Endothelial cell of umbilical vein (primary cell): ENCODE data around the gene CLRN3. TPM values are rescaled to one million over a fixed set of nuclear protein-coding genes. Genes with fewer than 3 reads are reported as not detected.

Experiments used
- BruUV-seq: library from RNA; stranded (reverse); fragments of 400-500 nt; replicated peaks from 2 replicates; lab custom pipeline; 2021; lab: Mats Ljungman, UMichigan
- CTCF ChIA-PET: fragments of 300-600, 350-600 bp; sonication (Branson Sonifier 250); formaldehyde crosslinking; loops from one replicate; lab custom pipeline; 2021; ENCODE audit warnings: antibody characterized with exemption, inconsistent platforms; lab: Charles Lee
- POLR2A ChIA-PET: fragments of 300-600, 350-600 bp; sonication (Branson Sonifier 250); formaldehyde crosslinking; loops from one replicate; lab custom pipeline; 2021; ENCODE audit warnings: antibody characterized with exemption, inconsistent platforms; lab: Charles Lee
- DNase-seq: peaks from one replicate; pipeline ENCODE4 v3.0.0-alpha.2; 2011; ENCODE audit warnings: low read depth, low spot score
- FAIRE-seq: peaks from 2 replicates; lab custom pipeline; 2011; peaks lifted over from hg19 to GRCh38; lab: Jason Lieb, UNC
- H2AFZ ChIP-seq: 2 replicates; pipeline ENCODE4 v1.6.0; 2012; ENCODE audit warnings: low read depth, low read length, control low read depth, inconsistent platforms
- H3K27ac ChIP-seq: 2 replicates; pipeline ENCODE4 v1.5.1; 2011; ENCODE audit warnings: low read depth, mild to moderate bottlenecking, control low read depth, low read length, moderate library complexity; ENCODE audit not compliant: insufficient read depth
- H3K27me3 ChIP-seq, 2 experiments: 2 replicates each; pipeline versions ENCODE4 v1.6.0 to v1.6.1; 2011; ENCODE audit warnings: low read length in 2 of 2, mixed read lengths in 1 of 2; ENCODE audit not compliant: control insufficient read depth in 2 of 2, insufficient read depth in 2 of 2
- H3K36me3 ChIP-seq, 2 experiments: 2 replicates in 1 of 2; 3 replicates in 1 of 2; pipeline ENCODE4 v1.5.1; 2011; ENCODE audit warnings: low read length in 2 of 2, mild to moderate bottlenecking in 1 of 2, moderate library complexity in 1 of 2; ENCODE audit not compliant: control insufficient read depth in 2 of 2, insufficient read depth in 2 of 2; ENCODE audit errors: extremely low read depth in 1 of 2
- H3K4me1 ChIP-seq: 3 replicates; pipeline ENCODE4 v1.5.1; 2011; ENCODE audit warnings: mild to moderate bottlenecking, low read length; ENCODE audit not compliant: control insufficient read depth, insufficient read depth; ENCODE audit errors: extremely low read depth
- H3K4me2 ChIP-seq: 2 replicates; pipeline ENCODE4 v1.6.1; 2011; ENCODE audit warnings: low read length, control low read depth, mixed read lengths; ENCODE audit not compliant: insufficient read depth
- H3K4me3 ChIP-seq, 3 experiments: fragments of 200-600 bp in 1 of 3; sonication (generic), shearing (Covaris generic) in 1 of 3; replicated peaks in 1 of 3; 2 replicates each; pipeline ENCODE4 v1.5.1; 2011 to 2016; ENCODE audit warnings: control low read depth in 3 of 3, low read length in 3 of 3, mild to moderate bottlenecking in 2 of 3, inconsistent platforms in 1 of 3, low read depth in 1 of 3, moderate library complexity in 1 of 3; ENCODE audit not compliant: insufficient read depth in 1 of 3
- H3K79me2 ChIP-seq: 2 replicates; pipeline ENCODE4 v1.6.0; 2012; ENCODE audit warnings: low read length, inconsistent platforms; ENCODE audit not compliant: control insufficient read depth, insufficient read depth
- H3K9ac ChIP-seq: replicated peaks from 2 replicates; pipeline ENCODE3; 2011; ENCODE audit warnings: low read length, control low read depth; ENCODE audit not compliant: insufficient read depth; ENCODE audit errors: extremely low read depth
- H3K9me1 ChIP-seq: replicated peaks from 3 replicates; pipeline ENCODE4 v1.6.0; 2011; ENCODE audit warnings: mild to moderate bottlenecking, low read length; ENCODE audit not compliant: control insufficient read depth, insufficient read depth; ENCODE audit errors: extremely low read depth
- H3K9me3 ChIP-seq: replicated peaks from 2 replicates; pipeline ENCODE4 v1.5.1; 2012; ENCODE audit warnings: low read length, inconsistent platforms; ENCODE audit not compliant: control insufficient read depth, insufficient read depth
- H4K20me1 ChIP-seq: replicated peaks from 2 replicates; pipeline ENCODE3; 2011; ENCODE audit warnings: mild to moderate bottlenecking, low read length; ENCODE audit not compliant: control insufficient read depth, insufficient read depth; ENCODE audit errors: extremely low read depth
- EZH2 ChIP-seq: IDR thresholded peaks from 2 replicates; pipeline ENCODE4 v1.6.1; 2012; ENCODE audit warnings: borderline replicate concordance, low read depth, mild to moderate bottlenecking, moderate library complexity, low read length, inconsistent platforms; ENCODE audit not compliant: severe bottlenecking
- FOS ChIP-seq: IDR thresholded peaks from 2 replicates; pipeline ENCODE4 v1.6.1; 2011; ENCODE audit warnings: mild to moderate bottlenecking, low read length, moderate library complexity, borderline replicate concordance; ENCODE audit not compliant: insufficient read depth
- GATA2 ChIP-seq: IDR thresholded peaks from 2 replicates; pipeline ENCODE4 v1.7.0; 2011; ENCODE audit warnings: low read depth, mild to moderate bottlenecking, moderate library complexity, mixed read lengths, low read length; ENCODE audit not compliant: insufficient read length, insufficient read depth
- JUN ChIP-seq: IDR thresholded peaks from 2 replicates; pipeline ENCODE4 v1.6.1; 2011; ENCODE audit warnings: borderline replicate concordance, low read depth; ENCODE audit not compliant: insufficient read length, insufficient read depth
- MAX ChIP-seq: IDR thresholded peaks from 2 replicates; pipeline ENCODE4 v1.6.1; 2011; ENCODE audit not compliant: insufficient read depth, insufficient read length
- POLR2A ChIP-seq: IDR thresholded peaks from 2 replicates; pipeline ENCODE4 v1.6.1; 2012; ENCODE audit warnings: low read depth, mild to moderate bottlenecking, control low read depth, low read length
- POLR2AphosphoS5 ChIP-seq: IDR thresholded peaks from 2 replicates; pipeline ENCODE4 v1.6.1; 2012; ENCODE audit warnings: low read depth, mild to moderate bottlenecking, control low read depth, low read length, moderate library complexity; ENCODE audit not compliant: insufficient read depth
- dilution Hi-C: fragments of 300-500 bp; cut with MboI; formaldehyde crosslinking; loops from one replicate; pipeline ENCODE4 v1.15.0; 2019; ENCODE audit warnings: low sequenced_read_pairs; ENCODE audit not compliant: extremely low pct_ligation_motif_present
- intact Hi-C: fragments of 100-400 bp; cut with micrococcal nuclease; formaldehyde crosslinking; loops from one replicate; pipeline ENCODE4 v1.10.0; 2022
- polyA plus RNA-seq, 4 experiments: library from polyadenylated mRNA; depleted of rRNA in 3 of 4; stranded (reverse) in 3 of 4; unstranded in 1 of 4; fragments of >200 nt; gene quantifications; 2 replicates each; pipeline versions ENCODE4 v1.2.1 to v1.2.3, GENCODE V29; 2011 to 2012; ENCODE audit warnings: missing spikeins in 1 of 4
- total RNA-seq: library from RNA; stranded (reverse); gene quantifications from 2 replicates; pipeline ENCODE4 v1.2.3, GENCODE V29; 2021
- TF ChIP-seq, protein P1 (sequence below), 2 donors: IDR thresholded peaks; 1 replicate in 1 of 2; 2 replicates in 1 of 2; pipeline ENCODE4 v1.5.1; 2011; ENCODE audit warnings: low read length in 2 of 2, mild to moderate bottlenecking in 2 of 2, moderate library complexity in 2 of 2, control low read depth in 1 of 2, inconsistent platforms in 1 of 2, low read depth in 1 of 2; ENCODE audit not compliant: insufficient read depth in 1 of 2; ENCODE audit errors: extremely low read depth in 1 of 2

The CLRN3 gene
- total and polyA plus RNA-seq, 2 donors (not counting 3 experiments of a cell fraction or from before 2014, with no cell fraction given) = 0.07 TPM; not detected in 1

GRCh38 chr10:127896590-127896989, 3.8 kb upstream of the CLRN3 start:
- Histone ChIP-seq H3K27me3 (peaks cover 0 to 6% of the 10 kb centered on the region in 2 experiments), H3K4me2 (no peak overlapping the region), H3K4me1 (no peaks in the 10 kb centered on the region), H3K79me2 (no peaks in the 10 kb centered on the region), H3K9me1 (no peaks in the 10 kb centered on the region), H4K20me1 (no peaks in the 10 kb centered on the region), H3K4me3 (no peak overlapping the region), H3K9me3 (no peaks in the 10 kb centered on the region), H2AFZ (no peak overlapping the region), H3K9ac (no peak overlapping the region), H3K36me3 (no peaks in the 10 kb centered on the region), H3K27ac (no peak overlapping the region)
- no peak for FAIRE-seq
- no peak for TF ChIP-seq MAX
- TF ChIP-seq JUN = no peak
- TF ChIP-seq EZH2 = no peak
- DNase-seq = no peak
- intact Hi-C loops = no loop called here
- CTCF ChIA-PET = no interaction called here
- POLR2A ChIA-PET = no interaction called here
- dilution Hi-C loops = no loop called here
- BruUV-seq = no TSS peak

DNA sequence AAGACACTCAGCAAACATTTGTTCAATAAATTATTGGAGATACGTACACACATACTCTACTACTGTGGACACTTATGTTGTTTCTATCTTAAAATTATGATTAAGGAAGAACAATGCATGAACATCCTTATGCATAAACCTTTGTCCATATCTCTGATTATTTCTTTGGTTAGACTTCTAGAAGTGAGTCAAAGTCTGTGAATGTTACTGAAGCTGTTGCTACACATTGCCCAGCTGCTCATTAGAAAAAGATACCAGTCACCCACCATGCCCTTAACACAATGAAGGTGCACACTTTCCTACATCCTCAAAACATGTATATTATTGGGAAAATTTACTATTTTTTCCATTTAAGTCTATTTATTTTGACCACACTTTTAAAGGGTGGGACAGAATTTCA, 1.4 kb upstream of the CLRN3 start:
- ChIA-PET CTCF (interaction anchor here (1.1 to 2.1 kb wide), 4 partner anchors 12 to 184 kb away, joined by 3 to 5 read pairs (median 4); partner anchors contain the start of gene PTPRE), POLR2A (interaction anchor here (0.5 kb wide), 1 partner anchor 27 kb away, joined by 3 read pairs; no protein-coding TSS in a partner anchor)
- no peaks in the 10 kb centered on the region for H3K79me2 ChIP-seq
- peaks cover 0 to 11% of the 10 kb centered on the region in 2 experiments for H3K27me3 ChIP-seq
- H4K20me1 ChIP-seq = no peaks in the 10 kb centered on the region
- BruUV-seq = no TSS peak
- H3K4me1 ChIP-seq = peaks cover 6% of the 10 kb centered on the region
- dilution Hi-C loops (no loop called here), intact Hi-C loops (no loop called here)
- TF ChIP-seq EZH2 (no peak), POLR2A (no peak), FOS (no peak), POLR2AphosphoS5 (no peak), MAX (no peak), JUN (no peak), GATA2 (no peak)
- TF ChIP-seq, protein P1, sequence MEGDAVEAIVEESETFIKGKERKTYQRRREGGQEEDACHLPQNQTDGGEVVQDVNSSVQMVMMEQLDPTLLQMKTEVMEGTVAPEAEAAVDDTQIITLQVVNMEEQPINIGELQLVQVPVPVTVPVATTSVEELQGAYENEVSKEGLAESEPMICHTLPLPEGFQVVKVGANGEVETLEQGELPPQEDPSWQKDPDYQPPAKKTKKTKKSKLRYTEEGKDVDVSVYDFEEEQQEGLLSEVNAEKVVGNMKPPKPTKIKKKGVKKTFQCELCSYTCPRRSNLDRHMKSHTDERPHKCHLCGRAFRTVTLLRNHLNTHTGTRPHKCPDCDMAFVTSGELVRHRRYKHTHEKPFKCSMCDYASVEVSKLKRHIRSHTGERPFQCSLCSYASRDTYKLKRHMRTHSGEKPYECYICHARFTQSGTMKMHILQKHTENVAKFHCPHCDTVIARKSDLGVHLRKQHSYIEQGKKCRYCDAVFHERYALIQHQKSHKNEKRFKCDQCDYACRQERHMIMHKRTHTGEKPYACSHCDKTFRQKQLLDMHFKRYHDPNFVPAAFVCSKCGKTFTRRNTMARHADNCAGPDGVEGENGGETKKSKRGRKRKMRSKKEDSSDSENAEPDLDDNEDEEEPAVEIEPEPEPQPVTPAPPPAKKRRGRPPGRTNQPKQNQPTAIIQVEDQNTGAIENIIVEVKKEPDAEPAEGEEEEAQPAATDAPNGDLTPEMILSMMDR (IDR thresholded peaks at IDR 0.05; ENCODE audit: extremely low read depth in 1 of 2, insufficient read depth in 1 of 2, low read depth in 1 of 2, low read length in 2 of 2) = no peak
- H3K9me3 ChIP-seq = no peaks in the 10 kb centered on the region
- DNase-seq (no peak), FAIRE-seq (no peak)
- H3K9me1 ChIP-seq = no peaks in the 10 kb centered on the region
- H3K27ac ChIP-seq = no peak overlapping the region
- no peak overlapping the region for H3K4me3 ChIP-seq
- no peaks in the 10 kb centered on the region for H3K36me3 ChIP-seq
- no peak overlapping the region for H3K4me2 ChIP-seq
- H3K9ac ChIP-seq = no peak overlapping the region
- no peak overlapping the region for H2AFZ ChIP-seq
